IMR-90 (cell line): ENCODE measurements around the gene EIF4E1B. TPM values are rescaled to one million over a fixed set of nuclear protein-coding genes. Genes with fewer than 3 reads are reported as not detected.

Source experiments
- ATAC-seq: fragments of 200-7000 bp; cut with Tn5 transposase; 2 replicates; pipeline ENCODE4 v1.9.1; 2020; ENCODE audit warnings: low read depth, mild to moderate bottlenecking, moderate library complexity
- BruUV-seq: library from RNA; stranded (reverse); fragments of 400-500 nt; replicated peaks from 2 replicates; lab custom pipeline; 2021; lab: Mats Ljungman, UMichigan
- CTCF ChIA-PET: fragments of 300-600 bp; formaldehyde crosslinking; extraction: SDS; loops from one replicate; lab custom pipeline; 2021; ENCODE audit warnings: antibody characterized with exemption; lab: Yijun Ruan, JAX
- POLR2A ChIA-PET: fragments of 300-600 bp; sonication (Branson Sonifier 250); formaldehyde crosslinking; loops from one replicate; lab custom pipeline; 2022; ENCODE audit warnings: antibody characterized with exemption; ENCODE audit not compliant: unreplicated experiment; lab: Charles Lee
- DNase-seq: peaks from one replicate; pipeline ENCODE4 v3.0.0; 2013
- H2AFZ ChIP-seq: replicated peaks from 2 replicates; pipeline ENCODE3; 2013; ENCODE audit warnings: low read length, mild to moderate bottlenecking; ENCODE audit not compliant: poor library complexity
- H2AK5ac ChIP-seq: 2 replicates; pipeline ENCODE4 v1.6.1; 2013; ENCODE audit warnings: low read depth, low read length, inconsistent platforms
- H2AK9ac ChIP-seq: replicated peaks from 2 replicates; pipeline ENCODE3; 2013; ENCODE audit warnings: mild to moderate bottlenecking, low read depth, low read length, moderate library complexity; ENCODE audit not compliant: poor library complexity
- H2BK120ac ChIP-seq: 2 replicates; pipeline ENCODE4 v1.6.1; 2013; ENCODE audit warnings: low read depth, low read length, inconsistent platforms
- H2BK15ac ChIP-seq: 3 replicates; pipeline ENCODE4 v1.6.1; 2013; ENCODE audit warnings: low read depth, low read length, inconsistent platforms
- H2BK20ac ChIP-seq: 2 replicates; pipeline ENCODE4 v1.6.1; 2013; ENCODE audit warnings: low read depth, mild to moderate bottlenecking, inconsistent platforms, low read length, moderate library complexity
- H2BK5ac ChIP-seq: 2 replicates; pipeline ENCODE4 v1.6.1; 2013; ENCODE audit warnings: mild to moderate bottlenecking, low read depth, low read length, inconsistent platforms; ENCODE audit not compliant: poor library complexity, severe bottlenecking
- H3K14ac ChIP-seq: replicated peaks from 2 replicates; pipeline ENCODE4 v1.6.1; 2013; ENCODE audit warnings: low read depth, low read length, inconsistent platforms
- H3K18ac ChIP-seq: 2 replicates; pipeline ENCODE4 v1.6.1; 2013; ENCODE audit warnings: low read depth, low read length, control low read depth
- H3K23ac ChIP-seq: 2 replicates; pipeline ENCODE4 v1.6.1; 2013; ENCODE audit warnings: low read depth, low read length, inconsistent platforms
- H3K27ac ChIP-seq: 2 replicates; pipeline ENCODE4 v1.5.1; 2013; ENCODE audit warnings: mild to moderate bottlenecking, control low read depth, low read length; ENCODE audit not compliant: insufficient read depth
- H3K27me3 ChIP-seq: 2 replicates; pipeline ENCODE4 v1.6.1; 2013; ENCODE audit warnings: low read length; ENCODE audit not compliant: control insufficient read depth, insufficient read depth
- H3K36me3 ChIP-seq: 2 replicates; pipeline ENCODE4 v1.6.1; 2013; ENCODE audit warnings: low read length, mixed read lengths; ENCODE audit not compliant: control insufficient read depth, insufficient read depth
- H3K4ac ChIP-seq: 2 replicates; pipeline ENCODE4 v1.6.1; 2013; ENCODE audit warnings: low read depth, low read length, inconsistent platforms
- H3K4me1 ChIP-seq: 2 replicates; pipeline ENCODE4 v1.6.1; 2013; ENCODE audit warnings: low read length, mixed read lengths; ENCODE audit not compliant: control insufficient read depth, insufficient read depth
- H3K4me2 ChIP-seq: 2 replicates; pipeline ENCODE4 v1.6.1; 2013; ENCODE audit warnings: low read depth, mild to moderate bottlenecking, control low read depth, low read length, moderate library complexity
- H3K4me3 ChIP-seq: 2 replicates; pipeline ENCODE4 v1.5.1; 2013; ENCODE audit warnings: low read depth, mild to moderate bottlenecking, control low read depth, low read length, moderate library complexity; ENCODE audit not compliant: insufficient read depth
- H3K56ac ChIP-seq: 2 replicates; pipeline ENCODE4 v1.6.1; 2013; ENCODE audit warnings: low read length, inconsistent platforms; ENCODE audit not compliant: insufficient read depth; ENCODE audit errors: extremely low read depth
- H3K79me1 ChIP-seq, 2 experiments: 2 replicates each; pipeline ENCODE4 v1.6.1; 2013; ENCODE audit warnings: low read length in 2 of 2, inconsistent platforms in 1 of 2, low read depth in 1 of 2
- H3K9ac ChIP-seq: 2 replicates; pipeline ENCODE4 v1.6.1; 2013; ENCODE audit warnings: low read depth, low read length, control low read depth
- H3K9me1 ChIP-seq: 2 replicates; pipeline ENCODE4 v1.6.1; 2013; ENCODE audit warnings: low read length, inconsistent platforms; ENCODE audit not compliant: insufficient read depth
- H3K9me3 ChIP-seq: 2 replicates; pipeline ENCODE4 v1.6.1; 2013; ENCODE audit warnings: low read length; ENCODE audit not compliant: control insufficient read depth, insufficient read depth
- H4K20me1 ChIP-seq: 2 replicates; pipeline ENCODE4 v1.6.1; 2013; ENCODE audit warnings: low read length, inconsistent platforms; ENCODE audit not compliant: insufficient read depth
- H4K5ac ChIP-seq: 2 replicates; pipeline ENCODE4 v1.6.1; 2013; ENCODE audit warnings: mild to moderate bottlenecking, low read depth, low read length, control low read depth
- H4K8ac ChIP-seq, 2 experiments: 2 replicates each; pipeline ENCODE4 v1.6.1; 2013; ENCODE audit warnings: low read depth in 2 of 2, low read length in 2 of 2, control low read depth in 1 of 2, inconsistent platforms in 1 of 2
- H4K91ac ChIP-seq: 2 replicates; pipeline ENCODE4 v1.6.1; 2013; ENCODE audit warnings: low read depth, low read length, inconsistent platforms; ENCODE audit not compliant: insufficient read depth
- BHLHE40 ChIP-seq: fragments of 150-350 bp; IDR thresholded peaks from 2 replicates; pipeline ENCODE4 v1.6.1; 2016; ENCODE audit warnings: mild to moderate bottlenecking, low read depth, low read length
- CEBPB ChIP-seq: IDR thresholded peaks from 2 replicates; pipeline ENCODE4 v1.6.1; 2012; ENCODE audit warnings: low read depth, low read length, improper control_type of control experiment
- CHD1 ChIP-seq: IDR thresholded peaks from 2 replicates; pipeline ENCODE4 v1.6.1; 2012; ENCODE audit warnings: low read depth, low read length, improper control_type of control experiment
- FOS ChIP-seq: fragments of 150-350 bp; IDR thresholded peaks from 2 replicates; pipeline ENCODE4 v1.6.1; 2016; ENCODE audit warnings: low read depth, low read length
- MAFK ChIP-seq: IDR thresholded peaks from 2 replicates; pipeline ENCODE4 v1.6.1; 2012; ENCODE audit warnings: low read depth, low read length, improper control_type of control experiment
- MAZ ChIP-seq: IDR thresholded peaks from 2 replicates; pipeline ENCODE4 v1.6.1; 2012; ENCODE audit warnings: low read depth, mild to moderate bottlenecking, low read length, improper control_type of control experiment, moderate library complexity, borderline replicate concordance
- MXI1 ChIP-seq: IDR thresholded peaks from 2 replicates; pipeline ENCODE4 v1.6.1; 2012; ENCODE audit warnings: low read depth, mild to moderate bottlenecking, low read length, moderate library complexity, borderline replicate concordance
- NFE2L2 ChIP-seq: fragments of 150-350 bp; IDR thresholded peaks from 2 replicates; pipeline ENCODE4 v1.6.1; 2016; ENCODE audit warnings: low read depth, mild to moderate bottlenecking, low read length
- POLR2A ChIP-seq: IDR thresholded peaks from 2 replicates; pipeline ENCODE4 v1.6.1; 2012; ENCODE audit warnings: mild to moderate bottlenecking, low read depth, low read length
- RAD21 ChIP-seq: IDR thresholded peaks from 2 replicates; pipeline ENCODE4 v1.6.1; 2012; ENCODE audit warnings: low read length, improper control_type of control experiment
- RCOR1 ChIP-seq: IDR thresholded peaks from 2 replicates; pipeline ENCODE4 v1.6.1; 2012; ENCODE audit warnings: mild to moderate bottlenecking, low read length, improper control_type of control experiment; ENCODE audit not compliant: insufficient replicate concordance
- RFX5 ChIP-seq: IDR thresholded peaks from 2 replicates; pipeline ENCODE4 v1.8.0; 2012; ENCODE audit warnings: low read depth, mild to moderate bottlenecking, low read length, moderate library complexity
- SMC3 ChIP-seq: fragments of 150-350 bp; IDR thresholded peaks from 2 replicates; pipeline ENCODE4 v1.6.1; 2016; ENCODE audit warnings: low read depth, mild to moderate bottlenecking, antibody characterized with exemption, low read length, moderate library complexity
- WGBS, 2 experiments: methylation state at CpG; one replicate each; pipeline versions ENCODE4 v1.1.5 to v1.1.7; 2013; ENCODE audit warnings: missing lambda C conversion rate in 2 of 2; ENCODE audit not compliant: insufficient read length in 1 of 2; ENCODE audit errors: extremely low coverage in 2 of 2; 5-methylcytosine and 5-hydroxymethylcytosine counted together
- dilution Hi-C: fragments of 300-500 bp; cut with HindIII; formaldehyde crosslinking; loops from one replicate; pipeline ENCODE4 v1.14.3; 2018; ENCODE audit warnings: low sequenced_read_pairs; ENCODE audit not compliant: unreplicated experiment
- in situ Hi-C: fragments of 300-500 bp; cut with MboI; formaldehyde crosslinking; loops from 3 replicates; pipeline ENCODE4 v1.14.3; 2019; ENCODE audit warnings: low sequenced_read_pairs, inconsistent platforms, mixed read lengths
- intact Hi-C: fragments of 100-400 bp; cut with micrococcal nuclease; formaldehyde crosslinking; loops from 2 replicates; pipeline ENCODE4 v1.10.0; 2022
- polyA plus RNA-seq, 3 experiments: library from polyadenylated mRNA; depleted of rRNA; stranded (reverse); fragments of >200 nt; gene quantifications; 2 replicates each; pipeline ENCODE4 v1.2.3, GENCODE V29; 2012; ENCODE audit warnings: low replicate concordance in 1 of 3
- total RNA-seq: library from RNA; depleted of rRNA; stranded (reverse); fragments of >200 nt; gene quantifications from 2 replicates; pipeline ENCODE4 v1.2.3, GENCODE V29; 2012
- TF ChIP-seq, protein P1 (sequence below): fragments of 150-350 bp; IDR thresholded peaks from 2 replicates; pipeline ENCODE4 v1.6.1; 2016; ENCODE audit warnings: low read depth, mild to moderate bottlenecking, low read length, moderate library complexity, borderline replicate concordance
- TF ChIP-seq, protein P2 (sequence below): fragments of 150-350 bp; IDR thresholded peaks from 2 replicates; pipeline ENCODE4 v1.6.1; 2017; ENCODE audit warnings: mild to moderate bottlenecking, antibody characterized with exemption, low read length, low read depth
- TF ChIP-seq, protein P3 (sequence below): conservative IDR thresholded peaks from 2 replicates; pipeline ENCODE4 v1.5.1; 2012; ENCODE audit warnings: mild to moderate bottlenecking, low read depth, low read length, improper control_type of control experiment

The EIF4E1B gene
- total and polyA plus RNA-seq, 2 of the 4 experiments (the other 2 are of a cell fraction): not detected

DNA sequence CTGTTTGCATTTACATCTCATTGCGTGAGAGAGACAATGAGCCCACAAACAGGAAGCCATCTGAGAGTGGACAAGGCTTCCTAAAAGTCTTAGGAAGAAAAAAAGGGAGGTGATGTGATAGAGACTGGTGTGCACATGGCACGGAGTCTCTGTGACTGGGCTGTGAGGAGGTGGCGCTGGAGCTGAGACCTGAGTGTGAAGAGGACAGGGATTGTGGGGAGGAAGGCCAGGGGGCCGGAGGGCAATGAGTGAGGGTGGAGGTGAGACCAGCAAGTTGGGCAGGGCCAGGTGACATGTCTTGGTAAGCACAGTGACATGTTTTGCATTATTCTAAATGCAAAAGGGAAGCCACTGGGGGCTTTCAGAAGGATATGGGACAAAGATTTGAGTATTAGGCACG is 61.9 kb downstream of the EIF4E1B start:
- H3K27ac ChIP-seq: no peak overlapping the region
- H2BK15ac ChIP-seq: no peak overlapping the region
- H3K4me2 ChIP-seq: no peak overlapping the region
- intact Hi-C loops (no loop called here), in situ Hi-C loops (no loop called here), dilution Hi-C loops (no loop called here)
- no peak overlapping the region for H2AK9ac ChIP-seq
- H3K4me1 ChIP-seq: no peaks in the 10 kb centered on the region
- H3K14ac ChIP-seq: no peak overlapping the region
- no peak overlapping the region for H3K56ac ChIP-seq
- ATAC-seq: no peak
- H2BK20ac ChIP-seq: no peak overlapping the region
- H3K79me1 ChIP-seq: no peaks in the 10 kb centered on the region
- peaks cover 71% of the 10 kb centered on the region for H3K27me3 ChIP-seq
- no peak overlapping the region for H4K5ac ChIP-seq
- H2AK5ac ChIP-seq: no peak overlapping the region
- no TSS peak for BruUV-seq
- H3K9ac ChIP-seq: no peak overlapping the region
- H3K36me3 ChIP-seq: no peaks in the 10 kb centered on the region
- no peak overlapping the region for H3K18ac ChIP-seq
- peaks cover 4% of the 10 kb centered on the region; the same call in 1 of the 2 replicates for H3K9me3 ChIP-seq
- CTCF ChIA-PET: no interaction called here
- H3K4ac ChIP-seq: no peak overlapping the region
- 23% methylated on average over 4 of the region's 5 CpGs; no CpG with 5 or more reads in 1 of the 2 experiments for WGBS, 2 experiments
- DNase-seq: no peak
- no peak overlapping the region for H2BK120ac ChIP-seq
- H4K20me1 ChIP-seq: no peaks in the 10 kb centered on the region
- H2AFZ ChIP-seq: peak overlapping the region; percentile 24
- TF ChIP-seq RAD21 (no peak), NFE2L2 (no peak), FOS (no peak), POLR2A (no peak), RCOR1 (no peak), BHLHE40 (no peak), MAFK (no peak), CEBPB (no peak), SMC3 (no peak), RFX5 (no peak), MAZ (no peak), CHD1 (no peak), MXI1 (no peak)
- TF ChIP-seq, protein P1, sequence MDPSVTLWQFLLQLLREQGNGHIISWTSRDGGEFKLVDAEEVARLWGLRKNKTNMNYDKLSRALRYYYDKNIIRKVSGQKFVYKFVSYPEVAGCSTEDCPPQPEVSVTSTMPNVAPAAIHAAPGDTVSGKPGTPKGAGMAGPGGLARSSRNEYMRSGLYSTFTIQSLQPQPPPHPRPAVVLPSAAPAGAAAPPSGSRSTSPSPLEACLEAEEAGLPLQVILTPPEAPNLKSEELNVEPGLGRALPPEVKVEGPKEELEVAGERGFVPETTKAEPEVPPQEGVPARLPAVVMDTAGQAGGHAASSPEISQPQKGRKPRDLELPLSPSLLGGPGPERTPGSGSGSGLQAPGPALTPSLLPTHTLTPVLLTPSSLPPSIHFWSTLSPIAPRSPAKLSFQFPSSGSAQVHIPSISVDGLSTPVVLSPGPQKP: no peak
- TF ChIP-seq, protein P2, sequence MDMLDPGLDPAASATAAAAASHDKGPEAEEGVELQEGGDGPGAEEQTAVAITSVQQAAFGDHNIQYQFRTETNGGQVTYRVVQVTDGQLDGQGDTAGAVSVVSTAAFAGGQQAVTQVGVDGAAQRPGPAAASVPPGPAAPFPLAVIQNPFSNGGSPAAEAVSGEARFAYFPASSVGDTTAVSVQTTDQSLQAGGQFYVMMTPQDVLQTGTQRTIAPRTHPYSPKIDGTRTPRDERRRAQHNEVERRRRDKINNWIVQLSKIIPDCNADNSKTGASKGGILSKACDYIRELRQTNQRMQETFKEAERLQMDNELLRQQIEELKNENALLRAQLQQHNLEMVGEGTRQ: no peak
- TF ChIP-seq, protein P3, sequence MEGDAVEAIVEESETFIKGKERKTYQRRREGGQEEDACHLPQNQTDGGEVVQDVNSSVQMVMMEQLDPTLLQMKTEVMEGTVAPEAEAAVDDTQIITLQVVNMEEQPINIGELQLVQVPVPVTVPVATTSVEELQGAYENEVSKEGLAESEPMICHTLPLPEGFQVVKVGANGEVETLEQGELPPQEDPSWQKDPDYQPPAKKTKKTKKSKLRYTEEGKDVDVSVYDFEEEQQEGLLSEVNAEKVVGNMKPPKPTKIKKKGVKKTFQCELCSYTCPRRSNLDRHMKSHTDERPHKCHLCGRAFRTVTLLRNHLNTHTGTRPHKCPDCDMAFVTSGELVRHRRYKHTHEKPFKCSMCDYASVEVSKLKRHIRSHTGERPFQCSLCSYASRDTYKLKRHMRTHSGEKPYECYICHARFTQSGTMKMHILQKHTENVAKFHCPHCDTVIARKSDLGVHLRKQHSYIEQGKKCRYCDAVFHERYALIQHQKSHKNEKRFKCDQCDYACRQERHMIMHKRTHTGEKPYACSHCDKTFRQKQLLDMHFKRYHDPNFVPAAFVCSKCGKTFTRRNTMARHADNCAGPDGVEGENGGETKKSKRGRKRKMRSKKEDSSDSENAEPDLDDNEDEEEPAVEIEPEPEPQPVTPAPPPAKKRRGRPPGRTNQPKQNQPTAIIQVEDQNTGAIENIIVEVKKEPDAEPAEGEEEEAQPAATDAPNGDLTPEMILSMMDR: no peak
- H3K9me1 ChIP-seq: no peaks in the 10 kb centered on the region
- POLR2A ChIA-PET: no interaction called here
- no peak overlapping the region for H3K23ac ChIP-seq
- H4K8ac ChIP-seq: no peak overlapping the region
- no peak overlapping the region for H3K4me3 ChIP-seq
- H4K91ac ChIP-seq: no peak overlapping the region
- H2BK5ac ChIP-seq: no peak overlapping the region
